Purkinje cell (primary cell): ENCODE data around the gene SPDYE18. TPM values are rescaled to one million over a fixed set of nuclear protein-coding genes. Genes with fewer than 3 reads are reported as not detected.

Source experiments
- polyA plus RNA-seq: library from polyadenylated mRNA; unstranded; fragments of >200 nt; fragmentation: Nextera tagmentation; gene quantifications from 2 replicates; pipeline ENCODE4 v1.2.1, GENCODE V29; 2014

The SPDYE18 gene
- not detected in 2 replicates for polyA plus RNA-seq

GRCh38 chr7:77062557-77062956 is at the start of gene SPDYE18:
TSS of gene SPDYE18 (minus strand) at chr7:77062558. CDS start at chr7:77060512, 2,046 bp downstream.

DNA sequence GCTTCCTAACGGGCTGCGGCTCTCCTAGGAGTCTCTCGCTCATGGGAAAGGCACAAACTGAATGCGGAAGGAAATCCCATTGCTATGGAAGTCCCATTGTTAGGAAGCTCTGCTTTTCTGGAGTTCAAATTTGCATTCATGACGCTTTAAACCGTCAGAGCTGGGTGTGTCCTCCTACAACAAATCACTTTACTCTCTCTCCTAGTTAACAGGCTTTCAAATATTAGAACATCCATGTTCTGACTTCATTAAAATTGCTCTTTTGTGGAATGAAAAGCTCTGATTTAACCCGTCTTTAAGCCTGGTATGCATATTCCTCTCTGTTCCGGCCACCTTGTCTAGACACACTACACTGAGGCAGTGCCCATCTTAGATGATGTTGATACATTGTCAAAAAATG is 30.1 kb downstream of the SPDYE18 start, which contains the start of gene SPDYE17:
Gene SPDYE17 (minus strand): TSS at position 101 of the 400 bp plus-strand sequence. CDS start 1,791 bp downstream, outside the sequence.

Other genes with a start within 250 kb of the SPDYE18 start
- not detected in 2 replicates for gene SPDYE17, start 30.2 kb downstream of the SPDYE18 start, polyA plus RNA-seq
- 17.4 and 18.9 TPM in 2 replicates for gene CCDC146, start 60.1 kb upstream of the SPDYE18 start, polyA plus RNA-seq
- gene FGL2, start 137.3 kb upstream of the SPDYE18 start, polyA plus RNA-seq, result 699 and 739 TPM in 2 replicates